Measurements from ENCODE around the gene DIP2C. TPM values are rescaled to one million over a fixed set of nuclear protein-coding genes. Genes with fewer than 3 reads are reported as not detected.
"Not testable (repeated sequence)": the region's sequence is repeated elsewhere in the genome, so short reads cannot be mapped to it uniquely, and the experiment has no call there.

The DIP2C gene
- polyA plus RNA-seq, 3 donors: 19.1 to 24.8 (median 23.2) TPM

- DNase-seq: no peak
These were observed 18.0 kb upstream of the DIP2C start for GRCh38 chr10:707456-707855.

GRCh38 chr10:703118-703517, 13.7 kb upstream of the DIP2C start:
- DNase-seq: no peak

- DNase-seq: not testable (repeated sequence)
These were observed 10.7 kb upstream of the DIP2C start for GRCh38 chr10:700183-700582.

GRCh38 chr10:697097-697875, 7.8 kb upstream of the DIP2C start:
- no peak for DNase-seq

- no peak for DNase-seq
These were observed 5.9 kb upstream of the DIP2C start for GRCh38 chr10:695396-695795.

- no peak for DNase-seq
These were observed 4.0 kb upstream of the DIP2C start for GRCh38 chr10:693506-693905.

GRCh38 chr10:692682-693351, 3.3 kb upstream of the DIP2C start:
- no peak for DNase-seq

GRCh38 chr10:691216-691615, 1.7 kb upstream of the DIP2C start:
- no peak for DNase-seq

GRCh38 chr10:690372-691161, 1.1 kb upstream of the DIP2C start:
- DNase-seq: no peak

- DNase-seq: no peak
These were observed 382 bp downstream of the DIP2C start for GRCh38 chr10:689121-689451.

GRCh38 chr10:688312-689120, 952 bp downstream of the DIP2C start:
- DNase-seq: no peak

GRCh38 chr10:687583-688311, 1.7 kb downstream of the DIP2C start:
- no peak for DNase-seq

GRCh38 chr10:686155-686931, 3.1 kb downstream of the DIP2C start:
- no peak for DNase-seq

- no peak for DNase-seq
These were observed 3.9 kb downstream of the DIP2C start for GRCh38 chr10:685613-686012.

GRCh38 chr10:683448-684071, 5.9 kb downstream of the DIP2C start:
- DNase-seq: no peak

- no peak for DNase-seq
These were observed 6.5 kb downstream of the DIP2C start for GRCh38 chr10:682931-683447.

- DNase-seq: no peak
These were observed 7.7 kb downstream of the DIP2C start for GRCh38 chr10:681670-682318.

- DNase-seq: no peak
These were observed 8.7 kb downstream of the DIP2C start for GRCh38 chr10:680745-681144.

- no peak for DNase-seq
These were observed 9.3 kb downstream of the DIP2C start for GRCh38 chr10:680146-680545.
